Effector memory CD4-positive, alpha-beta T cell (primary cell): ENCODE data around the gene HYPK.
A peak's percentile ranks its signal among the peaks of the same experiment; 100 is the strongest.
"Not testable (repeated sequence)": the region's sequence is repeated elsewhere in the genome, so short reads cannot be mapped to it uniquely, and the experiment has no call there.

Experiments
- DNase-seq, 3 donors: peaks; one replicate each; pipeline ENCODE4 v3.0.0-alpha.2; 2020
- H3K27ac ChIP-seq: 2 replicates; pipeline ENCODE4 v1.7.0; 2013; ENCODE audit warnings: mild to moderate bottlenecking, low read length, moderate library complexity; ENCODE audit not compliant: insufficient read depth, poor library complexity, severe bottlenecking
- H3K27me3 ChIP-seq: replicated peaks from 2 replicates; pipeline ENCODE4 v1.7.0; 2013; ENCODE audit warnings: mild to moderate bottlenecking, low read length; ENCODE audit not compliant: insufficient read depth, control insufficient read depth, poor library complexity, severe bottlenecking
- H3K36me3 ChIP-seq: 2 replicates; pipeline ENCODE4 v1.7.0; 2013; ENCODE audit warnings: mild to moderate bottlenecking, low read length, moderate library complexity; ENCODE audit not compliant: control insufficient read depth, insufficient read depth
- H3K4me1 ChIP-seq: 2 replicates; pipeline ENCODE4 v1.7.0; 2013; ENCODE audit warnings: low read length, mild to moderate bottlenecking; ENCODE audit not compliant: control insufficient read depth, insufficient read depth, poor library complexity, severe bottlenecking
- H3K4me3 ChIP-seq: 2 replicates; pipeline ENCODE4 v1.7.0; 2013; ENCODE audit warnings: low read length, low read depth, mild to moderate bottlenecking; ENCODE audit not compliant: insufficient read depth, poor library complexity, severe bottlenecking
- H3K9me3 ChIP-seq: 2 replicates; pipeline ENCODE4 v1.7.0; 2013; ENCODE audit warnings: mild to moderate bottlenecking, low read length, moderate library complexity; ENCODE audit not compliant: control insufficient read depth

Gene HYPK

DNA sequence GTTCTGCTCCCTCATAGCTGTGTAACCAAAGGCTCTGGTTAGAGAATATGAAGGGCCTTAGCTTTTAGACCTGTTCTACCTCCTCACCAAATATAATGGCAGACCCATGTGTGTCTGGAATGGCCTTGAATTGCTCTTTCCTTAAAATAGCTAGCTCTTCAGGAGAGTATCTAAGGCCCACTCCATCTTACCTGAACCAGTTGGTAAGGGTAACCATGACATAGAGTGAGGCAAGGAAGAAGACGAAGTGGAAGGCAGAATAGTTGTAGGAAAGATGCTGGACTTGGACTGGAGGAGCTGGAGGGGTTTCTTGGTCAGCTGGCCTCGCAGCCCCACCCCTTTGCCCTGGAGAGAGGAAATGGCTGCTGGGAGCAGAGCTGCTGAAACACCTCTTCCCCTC, 5.2 kb upstream of the HYPK start:
- DNase-seq: no peak
- Histone ChIP-seq H3K36me3 (peaks cover 46% of the 10 kb centered on the region), H3K4me3 (no peak overlapping the region), H3K9me3 (no peaks in the 10 kb centered on the region), H3K4me1 (peaks cover 22% of the 10 kb centered on the region), H3K27ac (peak overlapping the region; percentile 1), H3K27me3 (no peaks in the 10 kb centered on the region)

DNA sequence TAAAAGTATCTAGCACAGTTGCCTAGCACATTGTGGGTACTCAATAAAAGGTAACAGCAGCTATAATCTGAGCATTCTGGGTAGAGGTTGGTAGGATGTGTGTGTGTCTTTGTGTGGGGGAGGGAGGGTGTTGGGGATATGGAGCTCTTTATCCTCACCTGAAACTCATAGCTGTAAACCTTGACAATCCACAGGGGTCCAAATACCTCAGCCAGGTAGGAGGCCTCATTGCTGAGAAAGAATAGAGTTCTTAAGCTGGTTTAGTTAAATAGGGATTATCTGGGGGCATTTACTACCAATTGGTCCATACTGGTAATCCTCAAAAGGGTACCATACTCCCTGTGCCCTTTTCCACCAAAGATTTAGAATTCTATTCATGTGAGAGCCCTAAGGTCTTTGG, 4.4 kb upstream of the HYPK start:
- Histone ChIP-seq H3K9me3 (no peaks in the 10 kb centered on the region), H3K36me3 (peaks cover 46% of the 10 kb centered on the region), H3K4me1 (peaks cover 24% of the 10 kb centered on the region), H3K27me3 (no peaks in the 10 kb centered on the region), H3K4me3 (no peak overlapping the region), H3K27ac (no peak overlapping the region)
- no peak for DNase-seq

DNA sequence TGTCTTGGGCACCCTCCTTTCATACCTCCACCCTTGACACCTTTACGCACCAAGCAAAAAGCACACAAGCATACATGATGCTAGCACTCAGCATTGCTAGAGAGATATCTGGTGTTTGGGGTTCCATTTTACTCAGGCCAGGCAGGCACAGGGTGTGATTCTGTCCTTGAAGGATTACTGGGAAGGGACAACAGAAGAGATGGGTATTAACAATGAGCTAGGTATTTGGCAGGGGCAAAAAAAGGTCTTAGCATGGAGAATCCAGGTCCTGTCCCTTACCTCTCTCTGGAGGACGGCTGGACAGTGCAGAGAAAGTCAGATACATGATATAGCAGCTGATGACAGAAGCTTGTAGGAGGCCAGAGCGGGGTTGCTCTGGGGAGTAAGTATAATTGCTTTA, 3.8 kb upstream of the HYPK start:
- Histone ChIP-seq H3K27ac (no peak overlapping the region), H3K36me3 (peaks cover 46% of the 10 kb centered on the region), H3K4me1 (peaks cover 27% of the 10 kb centered on the region), H3K27me3 (no peaks in the 10 kb centered on the region), H3K4me3 (no peak overlapping the region), H3K9me3 (no peaks in the 10 kb centered on the region)
- no peak for DNase-seq

DNA sequence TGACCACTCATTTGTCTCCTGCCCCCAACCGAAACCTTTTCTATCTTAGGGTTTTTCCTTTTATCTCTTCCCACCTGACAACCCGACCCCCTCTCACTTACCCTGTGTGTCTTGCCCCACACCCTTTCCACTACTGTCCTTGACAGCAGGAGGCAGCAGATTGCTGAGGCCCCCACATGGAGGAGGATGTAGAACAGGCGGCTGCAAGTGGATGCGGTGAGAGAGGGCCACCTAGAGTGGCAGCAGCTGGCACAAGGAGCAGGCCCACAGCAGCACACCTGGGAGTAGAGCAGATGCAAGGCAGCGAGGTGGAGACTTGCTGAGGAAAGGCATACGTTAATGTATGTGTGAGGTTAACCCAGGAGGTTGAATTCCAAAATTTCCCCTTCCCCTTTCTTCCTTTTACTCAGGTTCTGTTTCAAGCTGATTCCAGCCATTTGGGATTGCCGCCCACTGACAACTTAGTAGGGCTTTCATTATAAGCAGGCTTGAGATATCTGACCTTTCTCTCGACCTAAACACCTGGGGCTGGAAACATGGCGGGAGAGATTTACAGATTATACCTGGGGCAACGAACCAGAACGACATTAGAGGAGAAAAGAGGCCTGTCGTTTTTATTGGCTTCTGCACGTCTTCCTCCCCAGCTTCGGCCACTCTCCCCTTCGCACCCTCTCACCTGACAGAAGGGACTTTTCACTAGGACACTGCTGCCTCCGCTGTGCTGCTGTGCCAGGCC, 1.0 kb upstream of the HYPK start:
- H3K36me3 ChIP-seq: peaks cover 49% of the 10 kb centered on the region
- H3K4me1 ChIP-seq: peaks cover 20% of the 10 kb centered on the region
- no peak overlapping the region for H3K4me3 ChIP-seq
- H3K27ac ChIP-seq: peak overlapping the region; percentile 77
- no peaks in the 10 kb centered on the region for H3K27me3 ChIP-seq
- H3K9me3 ChIP-seq: no peaks in the 10 kb centered on the region
- no peak for DNase-seq

DNA sequence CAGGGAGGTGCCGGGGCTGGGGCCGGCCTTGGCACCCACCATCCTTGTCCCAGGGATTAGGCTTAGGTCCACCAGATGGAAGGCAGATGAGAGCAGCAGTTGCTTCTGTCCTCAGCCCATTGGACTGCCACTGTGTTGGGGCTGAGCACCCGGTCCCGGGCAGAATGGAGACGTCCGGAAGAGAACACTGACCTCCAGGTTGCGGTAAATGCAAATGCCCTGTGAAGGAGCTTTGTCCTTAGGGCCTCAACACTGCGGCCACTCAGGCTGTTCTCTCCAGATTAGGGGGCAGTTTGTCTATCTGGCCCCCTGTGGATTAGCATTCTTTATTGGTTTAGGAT, 484 bp upstream of the HYPK start, which contains the start of gene SERINC4:
Gene SERINC4 (minus strand): TSS at position 276 of the 341 bp plus-strand sequence. CDS start 234 bp downstream, at position 42.
- Histone ChIP-seq H3K4me3 (peak within 1 kb of the TSS; percentile 89), H3K27me3 (no peaks in the 10 kb centered on the region), H3K27ac (peak within 1 kb of the TSS; percentile 77), H3K9me3 (no peaks in the 10 kb centered on the region), H3K36me3 (peaks cover 48% of the 10 kb centered on the region), H3K4me1 (peaks cover 16% of the 10 kb centered on the region)
- DNase-seq: no peak

DNA sequence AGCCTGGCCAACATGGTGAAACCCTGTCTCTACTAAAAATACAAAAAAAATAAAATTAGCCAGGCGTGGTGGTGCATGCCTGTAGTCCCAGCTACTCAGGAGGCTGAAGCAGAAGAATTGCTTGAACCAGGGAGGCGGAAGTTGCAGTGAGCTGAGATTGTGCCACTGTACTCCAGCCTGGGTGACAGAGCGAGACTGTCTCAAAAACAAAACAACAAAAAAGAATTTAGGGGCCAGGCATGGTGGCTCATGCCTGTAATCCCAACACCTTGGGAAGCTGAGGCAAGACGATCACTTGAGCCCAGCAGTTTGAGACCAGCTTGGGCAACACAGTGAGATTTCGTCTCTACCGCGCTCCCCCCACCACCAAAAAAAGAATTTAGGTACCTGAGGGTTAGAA, 2.3 kb downstream of the HYPK start:
- not testable (repeated sequence) for H3K27ac ChIP-seq, H3K4me3 ChIP-seq, H3K27me3 ChIP-seq, H3K9me3 ChIP-seq, DNase-seq
- Histone ChIP-seq H3K4me1 (peaks cover 10% of the 10 kb centered on the region), H3K36me3 (peaks cover 47% of the 10 kb centered on the region)

DNA sequence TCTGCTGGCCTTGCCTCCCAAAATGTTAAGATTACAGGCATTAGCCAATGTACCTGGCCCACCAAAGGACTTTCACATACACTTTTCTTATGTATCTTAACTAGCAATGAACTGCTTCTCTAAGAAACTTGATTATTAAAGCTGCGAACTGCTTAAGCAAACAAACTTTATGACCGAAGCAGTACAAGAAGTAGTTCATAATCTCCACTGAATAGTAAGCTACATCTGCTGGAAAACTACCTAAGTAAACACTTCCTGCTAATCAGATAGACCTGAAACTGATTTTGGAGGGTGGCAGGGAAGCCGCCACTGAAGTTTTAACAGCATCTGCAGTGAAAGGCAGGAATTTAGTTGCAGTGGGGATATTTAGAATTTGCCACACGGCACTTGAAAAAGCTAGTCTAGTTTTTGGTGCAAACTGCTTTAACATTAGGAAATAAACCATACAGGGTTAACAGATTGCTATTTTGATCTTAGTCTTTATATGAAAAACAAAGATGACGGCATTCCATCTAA, 8.1 kb downstream of the HYPK start:
- peaks cover 77% of the 10 kb centered on the region for H3K36me3 ChIP-seq
- DNase-seq: no peak
- no peak overlapping the region for H3K4me3 ChIP-seq
- no peaks in the 10 kb centered on the region for H3K9me3 ChIP-seq
- H3K4me1 ChIP-seq: no peaks in the 10 kb centered on the region
- no peaks in the 10 kb centered on the region for H3K27me3 ChIP-seq
- no peak overlapping the region for H3K27ac ChIP-seq

DNA sequence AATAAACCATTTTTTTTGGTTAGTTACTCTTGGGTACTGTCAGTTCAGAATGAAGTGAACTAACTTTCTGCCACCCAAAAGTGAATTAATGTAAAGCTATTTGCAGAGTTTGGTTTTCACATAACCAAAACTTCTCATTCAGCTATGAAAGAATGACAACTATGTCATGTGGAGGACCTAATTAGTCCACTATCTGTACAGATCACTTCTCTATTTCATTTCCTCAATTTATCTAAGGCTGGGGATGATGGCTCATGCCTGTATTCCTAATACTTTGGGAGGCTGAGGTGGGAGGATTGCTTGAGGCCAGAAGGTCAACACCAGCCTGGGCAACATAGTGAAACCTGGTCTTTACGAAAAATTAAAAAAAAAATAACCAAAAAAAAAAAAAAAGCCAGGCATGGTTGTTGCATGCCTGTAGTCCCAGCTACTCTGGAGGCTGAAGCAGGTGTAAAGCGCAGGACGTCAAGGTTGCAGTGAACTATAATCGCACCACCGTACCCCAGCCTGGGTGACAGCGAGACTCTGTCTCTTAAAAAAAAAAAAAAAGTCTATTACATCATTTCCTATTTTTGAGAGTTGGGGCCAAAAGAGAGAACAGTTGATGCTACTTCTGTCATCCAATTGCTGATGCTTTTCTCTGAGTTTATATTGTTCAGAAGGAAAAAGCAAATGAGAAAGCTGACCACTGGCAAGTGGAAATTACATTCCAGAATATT, 8.7 kb downstream of the HYPK start:
- Histone ChIP-seq H3K27me3 (no peaks in the 10 kb centered on the region), H3K4me1 (no peaks in the 10 kb centered on the region), H3K9me3 (no peaks in the 10 kb centered on the region), H3K4me3 (no peak overlapping the region), H3K36me3 (peaks cover 78% of the 10 kb centered on the region), H3K27ac (no peak overlapping the region)
- DNase-seq: no peak

DNA sequence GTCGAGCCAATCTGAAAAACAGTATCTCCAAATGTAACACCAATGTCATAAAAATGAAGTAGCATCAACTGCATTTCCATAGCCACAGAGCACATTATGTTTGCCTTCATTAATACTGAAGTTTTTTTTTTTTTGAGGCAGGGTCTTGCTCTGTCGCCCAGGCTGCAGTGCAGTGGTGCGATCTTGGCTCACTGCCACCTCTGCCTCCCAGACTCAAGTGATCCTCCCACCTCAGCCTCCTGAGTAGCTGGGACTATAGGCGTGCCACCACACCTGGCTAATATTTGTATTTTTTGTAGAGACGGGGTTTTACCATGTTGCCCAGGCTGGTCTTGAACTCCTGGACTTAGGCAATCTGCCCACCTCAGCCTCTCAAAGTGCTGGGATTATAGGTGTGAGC, 14.7 kb downstream of the HYPK start:
- not testable (repeated sequence) for H3K27ac ChIP-seq, H3K27me3 ChIP-seq, H3K9me3 ChIP-seq, H3K4me3 ChIP-seq, DNase-seq, H3K4me1 ChIP-seq
- peaks cover 58% of the 10 kb centered on the region for H3K36me3 ChIP-seq

DNA sequence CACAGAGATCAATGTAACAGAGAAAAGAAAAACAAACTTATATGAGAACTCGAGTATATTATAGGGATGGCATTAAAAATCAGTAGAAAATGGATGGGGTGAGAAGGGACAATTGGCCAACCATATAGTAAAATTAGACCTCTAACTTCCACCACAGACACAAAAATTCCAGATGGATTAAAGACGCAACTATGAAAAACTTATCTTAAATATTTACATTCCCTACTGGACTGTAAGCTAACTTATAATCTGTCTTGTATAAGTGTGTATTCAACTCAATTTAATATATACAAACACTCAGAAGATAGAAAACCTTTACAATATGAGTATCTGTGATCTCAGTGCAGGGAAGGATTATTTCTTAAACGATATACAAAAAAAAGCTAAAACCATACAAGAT, 21.1 kb downstream of the HYPK start:
- no peak overlapping the region for H3K4me3 ChIP-seq
- H3K36me3 ChIP-seq: peaks cover 13% of the 10 kb centered on the region
- H3K4me1 ChIP-seq: peaks cover 28% of the 10 kb centered on the region
- H3K9me3 ChIP-seq: no peaks in the 10 kb centered on the region
- H3K27ac ChIP-seq: no peak overlapping the region
- no peak for DNase-seq
- no peaks in the 10 kb centered on the region for H3K27me3 ChIP-seq
